Psoas muscle (tissue), 8 donors: ENCODE results near the gene SLC45A3. TPM values are rescaled to one million over a fixed set of nuclear protein-coding genes. Genes with fewer than 3 reads are reported as not detected.

Experiments
- ATAC-seq, 4 donors: fragments of 200-7000 bp; cut with Tn5 transposase; one replicate each; pipeline ENCODE4 v1.9.1; 2020; ENCODE audit warnings: moderate library complexity in 3 of 4, mild to moderate bottlenecking in 2 of 4
- DNase-seq, 2 donors: peaks; one replicate each; pipeline ENCODE4 v3.0.0-alpha.2; 2020
- H3K27ac ChIP-seq: fragments of 200-600 bp; one replicate; pipeline ENCODE4 v1.8.0; 2022
- H3K27me3 ChIP-seq, 3 donors: fragments of 200-600 bp in 1 of 3; one replicate each; pipeline versions ENCODE4 v1.6.1 to v1.8.0; 2013 to 2022; ENCODE audit warnings: low read length in 2 of 3, mild to moderate bottlenecking in 2 of 3, moderate library complexity in 1 of 3; ENCODE audit not compliant: insufficient read depth in 3 of 3
- H3K36me3 ChIP-seq, 2 donors: fragments of 200-600 bp in 1 of 2; one replicate each; pipeline versions ENCODE4 v1.6.1 to v1.8.0; 2013 to 2022; ENCODE audit warnings: low read depth in 1 of 2, mild to moderate bottlenecking in 1 of 2, moderate library complexity in 1 of 2; ENCODE audit not compliant: insufficient read depth in 1 of 2
- H3K4me1 ChIP-seq: fragments of 200-600 bp; one replicate; pipeline ENCODE4 v1.8.0; 2022
- H3K4me3 ChIP-seq: fragments of 200-600 bp; one replicate; pipeline ENCODE4 v1.8.0; 2022; ENCODE audit warnings: mild to moderate bottlenecking
- H3K9me3 ChIP-seq: fragments of 200-600 bp; one replicate; pipeline ENCODE4 v1.8.0; 2022
- WGBS, 3 donors: extraction: QIAGEN DNeasy Blood & Tissue Kit; methylation state at CpG; one replicate each; pipeline versions ENCODE4 v1.1.6 to v1.1.7; 2013; 5-methylcytosine and 5-hydroxymethylcytosine counted together
- intact Hi-C, 2 donors: fragments of 100-400 bp; cut with DNase I; formaldehyde crosslinking; loops; one replicate each; pipeline versions ENCODE4 v1.11.0 to v1.14.2; 2022
- polyA plus RNA-seq, 3 donors: library from polyadenylated mRNA; stranded (reverse); fragments of 200-250 nt; gene quantifications; one replicate each; pipeline ENCODE4 v1.2.3, GENCODE V29; 2013
- total RNA-seq, 4 donors: library from RNA; stranded (reverse); fragmentation: NEBNext Ultra II Directional in 2 of 4; extraction: Animal tissue kit (Norgen Biotek cat#: 25700) in 2 of 4; gene quantifications; one replicate each; pipeline versions ENCODE4 v1.2.1 to v1.2.4, GENCODE V29; 2021 to 2023
- TF ChIP-seq, protein P1 (sequence below): fragments of 200-600 bp; IDR thresholded peaks from one replicate; pipeline ENCODE4 v1.8.0; 2022; ENCODE audit warnings: antibody characterized with exemption
- donor health status: healthy with polysubstance abuse.
- donor health status: DM: no; HTN: no; CAD: no; lungs with moderate emphysema.
- donor health status: Bipolar disorder and iron deficiency.
- donor health status: healthy.
- donor health status: DM: yes; HTN: yes; CAD: no.
- donor health status: DM: no; HTN: no; CAD: no.
- donor health status: DM: no; HTN: no; CAD: no.
- donor health status: DM: yes; HTN: yes; CAD: no.

SLC45A3 gene
- total and polyA plus RNA-seq, 7 donors: 0.15 to 2.7 (median 0.46) TPM

- Histone ChIP-seq H3K36me3 (no peaks in the 10 kb centered on the region), H3K4me3 (no peak overlapping the region), H3K27me3 (no peaks in the 10 kb centered on the region), H3K27ac (no peak overlapping the region), H3K4me1 (no peaks in the 10 kb centered on the region), H3K9me3 (no peaks in the 10 kb centered on the region)
- intact Hi-C loops: no loop called here
- TF ChIP-seq, protein P1, sequence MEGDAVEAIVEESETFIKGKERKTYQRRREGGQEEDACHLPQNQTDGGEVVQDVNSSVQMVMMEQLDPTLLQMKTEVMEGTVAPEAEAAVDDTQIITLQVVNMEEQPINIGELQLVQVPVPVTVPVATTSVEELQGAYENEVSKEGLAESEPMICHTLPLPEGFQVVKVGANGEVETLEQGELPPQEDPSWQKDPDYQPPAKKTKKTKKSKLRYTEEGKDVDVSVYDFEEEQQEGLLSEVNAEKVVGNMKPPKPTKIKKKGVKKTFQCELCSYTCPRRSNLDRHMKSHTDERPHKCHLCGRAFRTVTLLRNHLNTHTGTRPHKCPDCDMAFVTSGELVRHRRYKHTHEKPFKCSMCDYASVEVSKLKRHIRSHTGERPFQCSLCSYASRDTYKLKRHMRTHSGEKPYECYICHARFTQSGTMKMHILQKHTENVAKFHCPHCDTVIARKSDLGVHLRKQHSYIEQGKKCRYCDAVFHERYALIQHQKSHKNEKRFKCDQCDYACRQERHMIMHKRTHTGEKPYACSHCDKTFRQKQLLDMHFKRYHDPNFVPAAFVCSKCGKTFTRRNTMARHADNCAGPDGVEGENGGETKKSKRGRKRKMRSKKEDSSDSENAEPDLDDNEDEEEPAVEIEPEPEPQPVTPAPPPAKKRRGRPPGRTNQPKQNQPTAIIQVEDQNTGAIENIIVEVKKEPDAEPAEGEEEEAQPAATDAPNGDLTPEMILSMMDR: no peak
- 62 to 66% (median 62%) methylated on average over 20 of the region's 20 CpGs for WGBS, 3 donors
- ATAC-seq (peak in 2 of 4 donors; percentile 12 to 14), DNase-seq (no peak)
These were observed 10.8 kb downstream of the SLC45A3 start for GRCh38 chr1:205669341-205670149.

DNA sequence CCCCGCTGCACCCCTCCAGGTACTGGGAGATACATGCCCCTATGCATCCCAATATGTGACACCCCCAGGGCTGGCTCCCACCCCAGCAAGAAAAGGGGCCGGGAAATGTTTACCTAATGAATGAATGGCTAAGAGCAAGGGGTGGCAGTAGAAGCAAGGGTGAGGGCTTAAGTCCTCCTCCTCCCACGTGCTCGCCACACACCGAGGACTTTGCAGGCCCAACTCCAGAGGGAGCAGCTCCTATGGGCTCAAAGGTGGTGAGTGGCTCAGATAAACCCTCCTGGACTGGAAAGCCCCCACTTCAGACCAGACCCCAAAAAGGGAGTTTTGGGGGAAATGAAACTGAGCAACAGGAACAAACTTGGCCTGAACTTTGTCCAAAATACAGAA is 11.4 kb downstream of the SLC45A3 start:
- H3K36me3 ChIP-seq: no peaks in the 10 kb centered on the region
- TF ChIP-seq, protein P1: no peak
- intact Hi-C loops: no loop called here
- no peaks in the 10 kb centered on the region for H3K27me3 ChIP-seq
- no peaks in the 10 kb centered on the region for H3K4me1 ChIP-seq
- ATAC-seq: no peak
- no peak overlapping the region for H3K27ac ChIP-seq
- WGBS, 3 donors: 65 to 71% (median 71%) methylated on average over 5 of the region's 5 CpGs
- H3K4me3 ChIP-seq: no peak overlapping the region
- no peaks in the 10 kb centered on the region for H3K9me3 ChIP-seq
- DNase-seq: no peak

DNA sequence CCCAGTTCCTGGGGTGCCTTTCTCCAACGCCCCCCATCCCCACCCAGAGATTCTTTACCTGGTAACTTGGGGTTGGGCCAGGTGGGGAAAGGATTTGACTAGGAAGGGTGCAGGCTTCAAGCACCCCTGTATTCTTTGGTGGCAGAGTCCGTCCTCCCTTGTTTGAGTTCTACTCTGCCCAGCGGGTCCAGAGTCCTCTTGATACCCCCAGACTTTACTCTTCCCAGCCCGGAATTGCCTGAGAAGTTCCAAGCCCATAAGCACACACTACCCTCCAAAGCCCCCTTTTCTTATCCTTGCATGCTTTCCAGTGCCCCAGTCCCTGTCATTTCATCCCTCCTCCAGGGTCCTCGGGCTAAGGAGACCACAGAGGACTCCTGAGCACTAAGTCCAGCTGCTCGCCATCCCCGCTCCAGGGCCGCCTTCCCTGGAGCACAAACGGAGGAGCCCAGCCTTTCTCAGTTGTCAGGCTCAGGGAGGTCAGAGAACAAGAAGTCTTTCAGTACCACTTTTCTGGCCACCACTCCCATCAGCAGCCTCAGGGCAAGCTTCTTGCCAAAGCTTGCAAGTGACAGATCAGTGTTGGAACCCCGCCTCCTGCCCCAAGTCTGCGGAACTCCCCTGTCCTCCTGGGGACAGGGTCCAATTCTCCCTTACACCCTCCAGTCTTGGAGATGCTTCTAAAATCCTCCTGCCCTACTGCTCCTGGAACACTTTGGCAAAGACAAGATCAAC is 12.2 kb downstream of the SLC45A3 start:
- 81 to 82% (median 81%) methylated on average over 11 of the region's 11 CpGs for WGBS, 3 donors
- intact Hi-C loops: no loop called here
- no peaks in the 10 kb centered on the region for H3K4me1 ChIP-seq

GRCh38 chr1:205666372-205667166 is 13.7 kb downstream of the SLC45A3 start:
- TF ChIP-seq, protein P1: no peak
- Histone ChIP-seq H3K4me1 (no peaks in the 10 kb centered on the region), H3K27me3 (no peaks in the 10 kb centered on the region), H3K36me3 (no peaks in the 10 kb centered on the region), H3K9me3 (no peaks in the 10 kb centered on the region), H3K27ac (no peak overlapping the region), H3K4me3 (no peak overlapping the region)
- intact Hi-C loops: no loop called here
- ATAC-seq: no peak
- DNase-seq: no peak
- 91 to 93% (median 91%) methylated on average over 6 of the region's 6 CpGs for WGBS, 3 donors

More for the DNA sequence above, 12.2 kb downstream of the SLC45A3 start:
- no peak overlapping the region for H3K27ac ChIP-seq
- ATAC-seq (no peak), DNase-seq (no peak)
- no peaks in the 10 kb centered on the region for H3K27me3 ChIP-seq
- no peaks in the 10 kb centered on the region for H3K36me3 ChIP-seq
- TF ChIP-seq, protein P1: no peak
- H3K4me3 ChIP-seq: no peak overlapping the region
- no peaks in the 10 kb centered on the region for H3K9me3 ChIP-seq
